GM19467 (cell line): Measurements from ENCODE around the gene RBL2.
"Not testable (repeated sequence)": the region's sequence is repeated elsewhere in the genome, so short reads cannot be mapped to it uniquely, and the experiment has no call there.

Source experiments
- ATAC-seq: cut with Tn5 transposase; IDR thresholded peaks from one replicate; pipeline ENCODE4 v1.9.1; 2021; ENCODE audit warnings: mild to moderate bottlenecking, moderate library complexity; ENCODE audit not compliant: unreplicated experiment

RBL2 gene, protein sequence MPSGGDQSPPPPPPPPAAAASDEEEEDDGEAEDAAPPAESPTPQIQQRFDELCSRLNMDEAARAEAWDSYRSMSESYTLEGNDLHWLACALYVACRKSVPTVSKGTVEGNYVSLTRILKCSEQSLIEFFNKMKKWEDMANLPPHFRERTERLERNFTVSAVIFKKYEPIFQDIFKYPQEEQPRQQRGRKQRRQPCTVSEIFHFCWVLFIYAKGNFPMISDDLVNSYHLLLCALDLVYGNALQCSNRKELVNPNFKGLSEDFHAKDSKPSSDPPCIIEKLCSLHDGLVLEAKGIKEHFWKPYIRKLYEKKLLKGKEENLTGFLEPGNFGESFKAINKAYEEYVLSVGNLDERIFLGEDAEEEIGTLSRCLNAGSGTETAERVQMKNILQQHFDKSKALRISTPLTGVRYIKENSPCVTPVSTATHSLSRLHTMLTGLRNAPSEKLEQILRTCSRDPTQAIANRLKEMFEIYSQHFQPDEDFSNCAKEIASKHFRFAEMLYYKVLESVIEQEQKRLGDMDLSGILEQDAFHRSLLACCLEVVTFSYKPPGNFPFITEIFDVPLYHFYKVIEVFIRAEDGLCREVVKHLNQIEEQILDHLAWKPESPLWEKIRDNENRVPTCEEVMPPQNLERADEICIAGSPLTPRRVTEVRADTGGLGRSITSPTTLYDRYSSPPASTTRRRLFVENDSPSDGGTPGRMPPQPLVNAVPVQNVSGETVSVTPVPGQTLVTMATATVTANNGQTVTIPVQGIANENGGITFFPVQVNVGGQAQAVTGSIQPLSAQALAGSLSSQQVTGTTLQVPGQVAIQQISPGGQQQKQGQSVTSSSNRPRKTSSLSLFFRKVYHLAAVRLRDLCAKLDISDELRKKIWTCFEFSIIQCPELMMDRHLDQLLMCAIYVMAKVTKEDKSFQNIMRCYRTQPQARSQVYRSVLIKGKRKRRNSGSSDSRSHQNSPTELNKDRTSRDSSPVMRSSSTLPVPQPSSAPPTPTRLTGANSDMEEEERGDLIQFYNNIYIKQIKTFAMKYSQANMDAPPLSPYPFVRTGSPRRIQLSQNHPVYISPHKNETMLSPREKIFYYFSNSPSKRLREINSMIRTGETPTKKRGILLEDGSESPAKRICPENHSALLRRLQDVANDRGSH

DNA sequence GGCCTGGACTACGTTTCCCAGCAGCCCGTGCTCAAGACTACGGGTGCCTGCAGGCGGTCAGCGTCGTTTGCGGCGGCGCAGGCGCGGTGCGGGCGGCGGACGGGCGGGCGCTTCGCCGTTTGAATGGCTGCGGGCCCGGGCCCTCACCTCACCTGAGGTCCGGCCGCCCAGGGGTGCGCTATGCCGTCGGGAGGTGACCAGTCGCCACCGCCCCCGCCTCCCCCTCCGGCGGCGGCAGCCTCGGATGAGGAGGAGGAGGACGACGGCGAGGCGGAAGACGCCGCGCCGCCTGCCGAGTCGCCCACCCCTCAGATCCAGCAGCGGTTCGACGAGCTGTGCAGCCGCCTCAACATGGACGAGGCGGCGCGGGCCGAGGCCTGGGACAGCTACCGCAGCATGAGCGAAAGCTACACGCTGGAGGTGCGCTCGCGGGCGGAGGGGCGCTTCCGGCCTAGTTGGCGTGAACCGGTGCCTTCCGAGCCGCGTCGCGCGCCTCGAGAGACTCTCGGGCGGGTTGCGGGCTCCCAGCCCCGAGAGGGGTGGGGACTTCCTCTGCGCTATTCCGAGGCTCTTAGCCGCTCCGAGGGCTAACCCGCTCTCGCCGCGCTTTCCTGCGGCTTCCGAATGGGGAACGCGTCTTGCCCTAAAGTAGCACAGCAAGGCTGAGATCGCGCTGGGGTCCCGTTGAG, at the start of gene RBL2:
Gene RBL2, plus strand, starts transcription at position 95 of the 689 bp plus-strand sequence. Its CDS starts 86 bp downstream, at position 181.
- peak; percentile 72 for ATAC-seq

DNA sequence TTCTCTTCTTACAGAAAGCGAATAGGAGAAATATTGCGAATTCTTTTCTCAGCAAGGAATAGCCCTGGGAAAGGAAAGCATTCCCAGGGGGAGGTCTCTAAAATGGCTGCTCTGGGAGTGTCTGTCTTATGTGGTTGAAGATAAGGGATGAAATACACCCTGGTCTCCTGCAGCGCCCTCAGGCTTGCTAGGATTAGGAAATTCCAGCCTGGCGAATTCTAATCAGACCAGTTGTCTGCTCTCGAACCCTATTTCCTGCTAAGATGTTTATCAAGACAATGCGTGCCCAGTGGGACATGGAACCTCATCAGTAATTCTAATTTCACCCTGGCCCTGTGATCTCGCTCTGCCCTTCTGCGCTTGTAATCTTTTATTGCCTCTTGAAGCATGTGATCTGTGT, 49.7 kb upstream of the RBL2 start:
- not testable (repeated sequence) for ATAC-seq

DNA sequence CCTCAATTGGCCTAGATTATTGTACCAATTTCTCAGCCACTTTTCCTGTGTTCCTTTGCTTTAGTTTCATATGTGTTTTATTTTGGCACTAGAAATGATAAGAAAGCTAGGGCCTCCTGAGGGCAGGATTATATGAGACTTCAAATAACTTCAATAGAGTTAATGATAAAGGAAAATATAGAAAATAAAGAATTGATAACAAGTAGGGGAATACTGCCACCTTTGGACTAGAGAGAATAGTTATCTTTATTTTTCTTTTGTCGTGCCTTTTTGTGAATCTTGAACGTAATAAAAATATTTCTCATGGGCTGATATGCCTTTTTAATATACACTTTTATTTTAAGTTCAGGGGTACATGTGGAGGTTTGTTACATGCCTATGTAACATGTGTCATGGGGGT, 29.3 kb upstream of the RBL2 start:
- no peak for ATAC-seq

DNA sequence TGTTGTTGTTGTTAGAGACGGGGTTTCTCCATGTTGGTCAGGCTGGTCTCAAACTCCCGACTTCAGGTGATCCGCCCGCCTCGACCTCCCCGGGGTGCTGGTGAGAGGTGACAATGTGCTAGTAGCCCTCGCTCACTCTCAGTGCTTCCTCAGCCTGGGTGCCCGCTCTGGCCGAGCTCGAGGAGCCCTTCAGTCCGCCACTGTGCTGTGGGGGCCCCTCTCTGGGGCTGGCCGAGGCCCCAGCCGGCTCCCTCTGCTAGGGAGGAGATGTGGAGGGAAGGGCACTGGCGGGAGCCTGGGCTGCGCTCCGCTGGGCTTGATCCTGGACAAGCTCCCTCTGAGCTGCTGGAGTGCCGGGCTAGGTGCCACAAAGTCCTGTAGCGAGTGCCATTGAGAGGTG, 21.7 kb upstream of the RBL2 start:
- ATAC-seq: no peak

DNA sequence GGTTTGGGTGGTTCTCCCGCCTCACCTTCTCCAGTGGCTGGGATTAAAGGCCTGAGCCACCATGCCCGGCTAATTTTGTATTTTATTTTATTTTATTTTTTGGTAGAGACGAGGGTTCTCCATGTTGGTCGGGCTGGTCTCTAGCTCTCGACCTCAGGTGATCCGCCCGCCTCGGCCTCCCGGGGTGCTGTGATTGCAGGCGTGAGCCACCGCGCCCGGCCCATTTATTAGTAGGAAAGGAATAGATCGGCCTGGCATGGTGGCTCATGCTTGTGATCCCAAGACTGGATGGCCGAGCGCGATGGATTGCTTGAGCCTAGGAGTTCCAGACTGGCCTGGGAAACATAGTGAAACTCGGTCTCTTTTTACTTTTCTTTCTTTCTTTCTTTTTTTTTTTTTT, 20.4 kb upstream of the RBL2 start:
- ATAC-seq: no peak

DNA sequence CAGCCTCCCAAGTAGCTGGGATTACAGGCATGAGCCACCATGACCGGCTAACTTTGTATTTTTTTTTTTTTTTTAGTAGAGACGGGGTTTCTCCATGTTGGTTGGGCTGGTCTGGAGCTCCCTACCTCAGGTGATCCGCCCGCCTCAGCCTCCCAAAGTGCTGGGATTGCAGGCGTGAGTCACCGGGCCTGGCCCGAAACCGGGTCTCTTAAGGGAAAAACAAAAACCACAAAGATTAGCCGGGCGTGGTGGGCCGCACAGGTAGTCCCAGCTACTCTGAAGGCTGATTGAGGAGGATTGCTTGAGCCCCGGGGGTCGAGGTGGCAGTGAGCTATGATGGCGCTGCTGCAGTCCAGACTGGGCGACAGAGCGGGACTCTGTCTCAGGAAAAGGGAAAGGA, 19.9 kb upstream of the RBL2 start:
- ATAC-seq: no peak

DNA sequence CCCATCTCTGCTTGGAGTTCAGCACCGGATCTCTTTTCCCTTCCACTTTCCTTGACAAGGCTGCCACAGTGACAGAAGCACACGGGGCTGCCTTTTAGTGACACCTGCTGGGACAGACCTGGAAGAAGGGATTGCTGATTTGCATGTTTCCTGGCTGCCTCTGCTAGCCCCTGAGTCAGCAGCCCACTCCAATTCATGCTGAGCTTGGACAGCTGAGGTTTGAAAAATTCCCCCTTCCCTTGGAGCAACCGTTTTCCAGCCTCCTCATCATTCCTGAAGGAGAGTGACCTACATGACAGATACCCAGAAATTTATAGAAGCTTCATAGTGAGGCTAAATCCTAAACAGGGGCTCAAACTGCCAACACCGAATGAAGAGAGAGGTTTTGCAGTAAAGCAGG, 18.8 kb upstream of the RBL2 start:
- ATAC-seq: no peak

DNA sequence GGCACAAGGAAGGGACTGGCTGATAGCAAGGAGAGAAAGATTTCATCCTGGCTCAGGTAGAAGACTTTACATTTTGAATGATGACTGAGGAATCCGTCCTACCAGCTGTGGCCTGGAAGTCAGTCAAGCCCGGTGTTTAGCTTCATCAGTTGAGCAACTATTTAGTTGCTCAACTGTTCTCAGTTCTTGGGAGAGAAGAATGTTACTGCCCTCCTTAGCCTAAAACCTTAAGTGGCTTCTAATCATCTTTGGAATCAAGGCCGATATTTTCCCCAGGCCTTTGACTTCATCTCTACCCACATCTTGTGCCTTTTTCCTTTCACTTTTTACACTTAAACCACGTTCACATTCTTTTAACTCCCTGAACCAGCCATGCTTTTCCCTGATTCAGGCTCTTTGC, 17.3 kb upstream of the RBL2 start:
- no peak for ATAC-seq

DNA sequence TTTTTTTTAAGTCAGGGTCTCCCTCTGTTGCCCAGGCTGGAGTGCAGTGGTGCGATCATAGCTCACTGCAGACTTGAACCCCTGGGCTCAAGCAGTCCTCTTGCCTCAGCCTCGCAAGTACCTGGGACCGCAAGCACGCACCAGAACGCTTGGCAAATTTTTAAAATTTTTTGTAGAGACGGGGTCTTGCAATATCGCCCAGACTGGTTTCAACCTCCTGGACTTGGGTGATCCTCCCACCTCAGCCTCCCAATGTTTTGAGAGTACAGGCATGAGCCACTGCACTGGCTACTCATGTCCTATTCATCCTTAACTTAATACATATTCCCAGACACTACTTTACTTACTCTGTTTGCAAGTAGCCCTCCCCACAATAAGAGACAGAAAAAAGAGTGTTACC, 16.3 kb upstream of the RBL2 start:
- no peak for ATAC-seq

DNA sequence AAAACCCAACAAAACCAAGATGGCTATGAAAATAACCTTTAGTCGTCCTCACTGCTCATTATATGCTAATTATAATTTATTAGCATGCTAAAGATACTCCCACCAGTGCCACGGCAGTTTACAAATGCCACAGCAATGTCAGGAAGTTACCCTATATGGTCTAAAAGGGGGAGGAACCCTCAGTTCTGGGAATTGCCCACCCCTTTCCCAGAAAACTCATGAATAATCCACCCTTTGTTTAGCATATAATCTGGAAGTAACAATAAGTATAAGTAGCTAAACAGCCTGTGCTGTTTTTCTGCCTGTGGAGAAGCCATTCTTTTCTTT, 14.9 kb upstream of the RBL2 start:
- not testable (repeated sequence) for ATAC-seq

DNA sequence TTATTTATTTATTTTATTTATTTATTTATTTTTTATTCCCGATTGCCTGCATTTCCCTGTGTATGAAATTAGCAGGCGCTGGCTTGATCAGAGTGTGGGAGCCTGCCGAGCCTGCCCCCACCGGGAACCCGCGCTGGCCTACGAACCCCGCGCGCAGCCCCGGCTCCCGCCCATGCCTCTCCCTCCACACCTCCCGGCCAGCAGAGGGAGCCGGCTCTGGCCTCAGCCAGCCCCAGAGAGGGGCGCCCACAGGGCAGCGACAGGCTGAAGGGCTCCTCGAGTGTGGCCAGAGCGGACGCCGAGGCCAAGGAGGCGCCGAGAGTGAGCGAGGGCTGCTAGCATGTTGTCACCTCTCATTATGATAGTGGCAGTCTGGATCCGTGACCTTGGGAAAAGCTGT, 13.0 kb upstream of the RBL2 start:
- no peak for ATAC-seq

DNA sequence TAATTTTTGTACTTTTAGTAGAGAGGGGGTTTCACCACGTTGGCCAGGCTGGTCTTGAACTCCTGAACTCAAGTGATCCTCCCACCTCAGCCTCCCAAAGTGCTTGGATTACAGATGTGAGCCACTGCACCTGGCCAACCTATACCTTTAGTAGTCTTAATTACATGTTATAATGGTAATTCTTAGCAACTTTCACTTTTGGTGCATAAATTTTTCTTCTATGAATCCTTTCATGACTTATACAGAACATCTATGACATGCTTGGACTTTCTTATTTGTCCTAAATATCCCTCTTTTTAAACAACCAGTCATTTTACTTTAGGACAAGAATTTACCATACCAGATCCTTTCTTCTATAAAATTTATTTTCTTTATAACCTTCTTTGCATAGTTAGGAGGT, 10.3 kb upstream of the RBL2 start:
- not testable (repeated sequence) for ATAC-seq

DNA sequence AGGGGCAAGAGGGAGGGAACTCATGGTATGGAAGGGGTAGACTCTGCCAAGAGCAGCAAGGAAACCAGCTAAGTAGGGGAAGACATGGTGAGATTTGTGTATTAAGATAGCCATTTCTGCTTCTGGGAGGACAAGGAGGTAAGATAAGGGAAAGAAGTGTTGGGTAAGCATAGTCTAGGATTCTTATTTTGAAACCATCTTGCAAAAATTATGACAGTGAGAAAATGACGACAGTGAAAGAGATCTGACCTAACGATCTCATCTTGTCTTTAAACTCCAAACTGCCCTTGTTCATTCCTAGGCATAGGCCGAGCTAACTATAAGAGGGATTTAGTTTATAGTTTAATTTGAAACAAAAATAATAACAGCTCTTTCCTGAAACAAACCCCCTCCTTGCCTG, 5.6 kb upstream of the RBL2 start:
- ATAC-seq: no peak

DNA sequence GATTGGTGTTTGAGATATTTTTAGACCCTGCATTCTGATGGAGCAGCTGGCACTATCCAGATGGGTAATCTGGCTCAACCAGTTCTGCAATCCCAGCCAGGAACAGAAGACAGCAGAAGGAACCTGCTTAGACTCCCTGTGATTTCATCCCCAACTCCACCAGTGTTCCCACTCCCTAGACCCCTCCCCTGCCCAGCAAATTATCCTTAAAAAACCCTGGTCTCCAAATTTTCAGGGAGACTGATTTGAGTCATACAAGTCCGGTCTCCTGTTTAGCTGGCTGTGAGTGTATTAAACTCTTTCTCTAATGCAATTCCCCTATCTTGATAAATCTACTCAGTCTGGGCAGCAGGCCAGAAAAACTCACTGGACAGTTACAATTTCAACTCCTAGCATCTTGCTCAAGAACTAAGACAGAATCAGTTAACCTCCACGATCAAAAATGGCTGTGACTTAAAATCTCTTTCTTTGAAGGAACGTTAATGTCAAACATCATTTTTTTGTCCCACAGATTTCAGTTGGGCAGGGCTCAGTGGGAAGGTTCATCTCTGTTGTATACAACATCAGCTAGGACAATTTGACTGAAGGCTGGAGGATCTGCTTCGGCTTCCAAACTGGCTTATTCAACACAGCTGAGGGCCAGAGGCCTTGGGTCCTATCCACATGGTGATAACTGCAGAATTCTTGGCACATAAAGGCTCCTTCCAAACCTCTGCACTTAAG, 4.9 kb upstream of the RBL2 start:
- ATAC-seq: no peak

DNA sequence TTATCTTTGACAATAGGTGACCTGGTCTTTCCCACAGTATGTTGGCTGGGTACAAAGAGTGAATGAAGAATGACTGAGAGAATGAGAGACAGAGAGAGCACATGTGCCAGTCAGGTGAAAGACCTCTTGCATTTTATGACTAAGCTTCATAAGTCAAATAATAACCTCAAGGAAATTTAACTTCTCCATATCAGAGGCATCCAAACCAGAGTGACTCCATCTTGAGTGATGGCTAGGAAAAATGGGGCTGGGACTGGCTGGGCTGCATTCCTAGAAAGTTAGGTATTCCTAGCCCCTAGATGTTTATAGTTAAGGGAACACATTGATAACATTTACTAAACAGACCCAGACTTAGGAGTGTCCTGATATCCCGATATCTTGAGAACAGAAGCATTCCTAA, 3.9 kb upstream of the RBL2 start:
- no peak for ATAC-seq

DNA sequence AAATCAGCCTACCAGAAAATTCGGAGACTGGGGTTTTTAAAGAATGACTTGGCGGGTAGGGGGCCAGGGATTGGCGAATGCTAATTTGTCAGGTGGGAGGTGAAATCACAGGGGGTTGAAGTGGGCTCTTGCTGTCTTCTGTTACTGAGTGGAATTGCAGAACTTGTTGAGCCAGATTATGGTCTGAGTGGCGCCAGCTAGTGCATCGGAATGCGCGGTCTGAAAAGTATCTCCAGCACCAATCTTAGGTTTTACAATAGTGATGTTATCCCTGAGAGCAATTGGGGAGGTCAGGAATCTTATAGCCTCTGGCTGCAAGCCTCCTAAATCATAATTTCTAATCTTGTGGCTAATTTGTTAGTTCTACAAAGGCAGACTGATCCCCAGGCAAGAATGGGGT, 762 bp upstream of the RBL2 start:
- ATAC-seq: no peak

DNA sequence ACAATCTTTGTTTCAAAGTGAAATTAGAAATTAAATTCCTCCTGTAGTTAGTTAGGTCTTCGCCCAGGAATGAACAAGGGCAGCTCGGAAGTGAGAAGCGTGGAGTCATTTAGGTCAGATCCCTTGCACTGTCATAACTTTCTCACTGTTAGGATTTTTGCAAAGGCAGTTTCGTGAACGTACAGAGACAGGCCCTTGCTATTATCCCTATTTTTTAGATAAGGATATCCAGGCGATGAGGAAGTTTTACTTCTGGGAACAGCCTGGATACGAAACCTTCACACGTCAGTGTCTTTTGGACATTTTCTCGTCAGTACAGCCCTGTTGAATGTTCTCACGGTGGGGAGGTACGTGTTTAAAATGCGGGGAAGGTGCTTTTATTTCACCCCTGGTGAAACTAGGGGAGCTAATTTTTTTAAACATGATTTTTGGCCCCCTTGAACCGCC, 318 bp upstream of the RBL2 start:
- ATAC-seq: no peak

DNA sequence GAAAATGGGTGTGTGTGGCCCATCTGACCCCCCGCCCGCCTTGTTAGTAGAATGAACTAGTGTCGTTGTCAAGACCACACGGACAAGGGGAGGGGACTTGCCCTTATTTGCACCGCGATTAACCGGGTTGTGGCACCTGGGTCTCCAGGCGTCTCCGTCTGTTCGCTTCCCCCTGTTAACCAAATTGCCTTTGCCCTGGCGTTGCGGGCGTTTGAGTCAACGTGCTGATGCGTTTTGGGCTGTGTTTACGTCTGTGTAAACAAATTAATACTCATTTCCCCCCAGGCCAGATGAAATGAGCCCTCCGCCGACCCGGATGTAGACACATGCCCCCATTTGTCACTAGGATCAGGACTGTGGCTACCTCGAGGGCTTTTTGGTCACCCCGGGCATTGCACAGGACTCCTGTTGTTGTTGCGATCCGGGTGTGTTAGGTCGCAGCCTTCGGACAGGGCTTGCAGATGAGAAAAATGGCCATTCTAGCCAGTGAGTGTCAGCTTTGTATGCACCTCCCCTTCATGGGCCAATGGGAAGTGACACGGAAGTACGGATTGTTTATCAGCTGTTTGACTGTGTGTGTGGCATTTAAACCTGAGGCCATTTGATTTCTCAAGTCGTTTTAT, 906 bp downstream of the RBL2 start:
- peak; percentile 84 for ATAC-seq

DNA sequence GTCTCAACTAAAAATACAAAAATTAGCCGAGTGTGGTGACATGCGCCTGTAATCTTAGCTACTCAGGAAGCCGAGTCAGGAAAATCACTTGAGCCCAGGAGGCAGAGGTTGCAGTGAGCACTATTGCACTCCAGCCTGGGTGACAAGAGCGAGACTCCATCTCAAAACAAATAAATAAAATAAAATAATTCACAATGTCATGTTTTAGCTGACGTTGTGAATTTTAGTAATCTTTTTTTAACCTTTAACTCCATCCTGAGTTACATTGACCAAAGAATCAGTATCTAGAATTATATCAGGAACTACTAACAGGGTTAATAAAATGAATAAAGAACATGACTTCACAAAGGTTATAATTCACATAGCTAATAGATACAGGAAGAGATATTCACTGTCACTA, 5.9 kb downstream of the RBL2 start:
- no peak for ATAC-seq

DNA sequence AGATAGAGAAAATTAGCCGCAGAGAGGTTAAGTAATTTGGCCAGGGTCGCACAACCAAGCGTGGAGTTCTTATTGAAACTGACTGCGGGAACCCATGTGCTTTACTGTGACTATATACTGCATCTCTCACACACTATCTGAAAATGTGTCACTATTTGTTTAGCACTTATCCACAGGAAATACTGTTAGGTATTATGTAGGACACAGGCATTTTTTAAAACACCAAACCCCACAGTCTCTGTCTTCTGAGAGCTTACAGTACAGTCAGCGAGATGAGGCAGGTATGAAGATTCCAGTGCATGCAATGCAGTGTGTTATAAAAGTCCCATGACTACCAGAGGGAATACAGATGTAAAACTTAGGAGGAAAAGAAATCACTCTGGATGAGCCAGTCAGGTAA, 11.3 kb downstream of the RBL2 start:
- no peak for ATAC-seq
